Spinal cord (tissue), 10 donors: ENCODE data around the gene OR2L5. TPM values are rescaled to one million over a fixed set of nuclear protein-coding genes. Genes with fewer than 3 reads are reported as not detected.

Source experiments
- DNase-seq, 6 donors: peaks; one replicate each; pipeline versions ENCODE4 v3.0.0 to v3.0.0-alpha.2; 2013 to 2015; ENCODE audit warnings: low spot score in 6 of 6, low read depth in 4 of 6
- H3K27ac ChIP-seq: one replicate; pipeline ENCODE4 v1.5.1; 2013; ENCODE audit warnings: low read depth, low read length, control low read depth
- H3K27me3 ChIP-seq: one replicate; pipeline ENCODE4 v1.6.1; 2013; ENCODE audit warnings: low read length; ENCODE audit not compliant: control insufficient read depth, insufficient read depth
- H3K36me3 ChIP-seq: one replicate; pipeline ENCODE4 v1.6.1; 2013; ENCODE audit warnings: low read length; ENCODE audit not compliant: control insufficient read depth, insufficient read depth
- H3K4me1 ChIP-seq: one replicate; pipeline ENCODE4 v1.6.1; 2013; ENCODE audit warnings: low read length; ENCODE audit not compliant: control insufficient read depth, insufficient read depth
- H3K4me3 ChIP-seq: one replicate; pipeline ENCODE4 v1.5.1; 2013; ENCODE audit warnings: low read depth, low read length, control low read depth
- H3K9me3 ChIP-seq: one replicate; pipeline ENCODE4 v1.6.1; 2013; ENCODE audit warnings: low read length; ENCODE audit not compliant: control insufficient read depth, insufficient read depth
- WGBS: methylation state at CpG from one replicate; pipeline ENCODE4 v1.1.5; 2013; ENCODE audit warnings: missing lambda C conversion rate; ENCODE audit not compliant: insufficient coverage; 5-methylcytosine and 5-hydroxymethylcytosine counted together
- long read RNA-seq, 4 donors: transcript quantifications; one replicate each; lab custom pipeline, GENCODE V29; 2026
- polyA plus RNA-seq, 2 donors: library from polyadenylated mRNA; unstranded; fragments of 120-200 nt; gene quantifications; one replicate each; pipeline ENCODE4 v1.2.1, GENCODE V29; 2013; ENCODE audit not compliant: insufficient read length in 2 of 2
- total RNA-seq, 2 donors: library from RNA; depleted of rRNA in 1 of 2; stranded (reverse); fragments of 120-200 nt in 1 of 2; fragments of >200 nt in 1 of 2; gene quantifications; one replicate each; pipeline versions ENCODE4 v1.2.3 to v1.2.4, GENCODE V29; 2013 to 2014
- donor health status: healthy.

OR2L5 gene, protein sequence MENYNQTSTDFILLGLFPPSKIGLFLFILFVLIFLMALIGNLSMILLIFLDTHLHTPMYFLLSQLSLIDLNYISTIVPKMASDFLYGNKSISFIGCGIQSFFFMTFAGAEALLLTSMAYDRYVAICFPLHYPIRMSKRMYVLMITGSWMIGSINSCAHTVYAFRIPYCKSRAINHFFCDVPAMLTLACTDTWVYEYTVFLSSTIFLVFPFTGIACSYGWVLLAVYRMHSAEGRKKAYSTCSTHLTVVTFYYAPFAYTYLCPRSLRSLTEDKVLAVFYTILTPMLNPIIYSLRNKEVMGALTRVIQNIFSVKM
- total RNA-seq = under 1 TPM; 0.17 to 0.89 TPM
- under 1 TPM in 1 of 2 donors, not detected in 1; 0.09 TPM for polyA plus RNA-seq
- long read RNA-seq, donor 1 = 0 reads
- long read RNA-seq, donor 2 = 0 reads
- long read RNA-seq, donor 3 = 0 reads
- long read RNA-seq, donor 4 = 0 reads

DNA sequence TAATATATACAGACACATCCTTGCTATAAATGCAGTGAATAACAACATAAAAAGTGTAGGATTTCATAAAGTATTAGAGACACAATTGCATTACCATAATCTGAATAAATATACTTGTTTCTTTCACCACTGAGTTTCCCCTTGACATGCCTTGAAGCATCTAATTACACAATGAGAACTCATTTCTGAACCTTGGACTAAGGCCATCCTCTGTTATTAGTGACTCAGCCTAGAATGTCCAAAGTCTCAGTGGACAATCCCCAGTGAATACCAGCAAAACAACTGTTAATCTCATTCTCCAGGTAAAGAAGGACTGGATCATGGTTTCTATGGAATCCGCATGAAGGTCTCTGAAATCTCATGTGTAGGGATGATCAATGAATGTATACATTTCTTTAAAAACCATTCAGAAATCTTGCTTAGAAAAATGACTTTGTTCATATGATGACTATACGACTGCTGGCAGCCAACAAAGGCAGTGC is at the start of gene OR2L5:
Gene OR2L5 (plus strand): TSS at position 432 of the 482 bp plus-strand sequence. CDS start 8,288 bp downstream, outside the sequence.
- Histone ChIP-seq H3K9me3 (peaks cover 6% of the 10 kb centered on the region), H3K27ac (no peak within 1 kb of the TSS), H3K36me3 (no peaks in the 10 kb centered on the region), H3K4me1 (no peaks in the 10 kb centered on the region), H3K27me3 (no peaks in the 10 kb centered on the region), H3K4me3 (no peak within 1 kb of the TSS)
- DNase-seq = no peak
- no CpG with 5 or more reads among the region's 2 CpGs for WGBS

DNA sequence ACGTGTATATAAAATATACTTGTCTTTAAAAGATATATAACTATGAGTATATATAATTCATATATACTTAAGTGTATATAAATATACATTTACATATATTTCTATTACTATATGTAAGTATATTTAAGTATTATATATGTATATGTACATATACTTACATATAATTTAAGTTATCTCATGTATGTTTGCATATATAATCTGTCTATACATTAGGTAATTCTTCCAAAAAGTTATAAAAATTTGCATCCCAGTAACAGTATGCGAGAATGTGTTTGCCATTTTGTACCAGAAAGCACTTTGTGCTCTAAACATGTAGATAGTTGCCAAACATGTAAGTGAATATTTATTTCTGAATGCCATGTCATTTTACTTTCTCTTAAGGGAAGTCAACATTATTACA is 48.5 kb upstream of the OR2L5 start, which contains the start of gene OR2AK2:
Gene OR2AK2 (plus strand): TSS at position 301 of the 400 bp plus-strand sequence. CDS start 144 bp downstream, outside the sequence.
- DNase-seq = no peak
- no peak within 1 kb of the TSS for H3K4me3 ChIP-seq
- H3K36me3 ChIP-seq = no peaks in the 10 kb centered on the region
- no peak within 1 kb of the TSS for H3K27ac ChIP-seq
- H3K9me3 ChIP-seq = no peaks in the 10 kb centered on the region
- no peaks in the 10 kb centered on the region for H3K27me3 ChIP-seq
- H3K4me1 ChIP-seq = no peaks in the 10 kb centered on the region
- no CpG with 5 or more reads among the region's 2 CpGs for WGBS

DNA sequence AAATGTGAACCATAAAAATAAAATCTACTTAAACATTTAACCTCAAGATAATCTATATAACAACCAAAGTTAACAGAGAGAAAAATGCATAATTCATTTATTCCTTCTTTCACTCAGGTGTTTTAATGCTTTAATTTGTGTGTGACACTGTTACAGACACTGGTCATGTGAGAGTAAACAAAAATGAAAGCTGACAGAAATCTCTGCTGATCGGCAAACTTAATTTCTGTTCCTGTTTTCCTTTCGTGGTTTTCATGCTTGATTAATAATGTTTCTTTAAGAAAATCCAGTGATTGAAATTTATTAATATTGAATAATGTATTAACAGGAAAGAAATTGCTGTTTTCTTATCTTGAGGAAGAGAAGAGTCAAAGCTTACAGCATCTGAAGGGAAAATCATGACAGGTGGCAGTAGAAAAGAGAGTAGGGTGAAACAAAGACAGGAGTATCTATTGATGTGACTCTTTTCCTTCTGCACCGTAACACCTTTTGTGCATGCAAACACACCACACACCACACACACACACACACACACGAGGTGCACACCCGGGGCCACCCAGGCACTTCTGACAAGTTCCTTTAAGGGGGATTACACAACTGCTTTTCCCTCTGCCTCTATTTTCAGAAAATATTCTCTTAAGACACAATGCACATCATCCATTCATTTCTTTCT is 46.8 kb upstream of the OR2L5 start:
- whole genome bisulfite sequencing = no CpG with 5 or more reads among the region's 5 CpGs
- Histone ChIP-seq H3K27me3 (no peaks in the 10 kb centered on the region), H3K36me3 (no peaks in the 10 kb centered on the region), H3K4me3 (no peak overlapping the region), H3K9me3 (no peaks in the 10 kb centered on the region), H3K27ac (no peak overlapping the region), H3K4me1 (no peaks in the 10 kb centered on the region)
- DNase-seq = no peak

DNA sequence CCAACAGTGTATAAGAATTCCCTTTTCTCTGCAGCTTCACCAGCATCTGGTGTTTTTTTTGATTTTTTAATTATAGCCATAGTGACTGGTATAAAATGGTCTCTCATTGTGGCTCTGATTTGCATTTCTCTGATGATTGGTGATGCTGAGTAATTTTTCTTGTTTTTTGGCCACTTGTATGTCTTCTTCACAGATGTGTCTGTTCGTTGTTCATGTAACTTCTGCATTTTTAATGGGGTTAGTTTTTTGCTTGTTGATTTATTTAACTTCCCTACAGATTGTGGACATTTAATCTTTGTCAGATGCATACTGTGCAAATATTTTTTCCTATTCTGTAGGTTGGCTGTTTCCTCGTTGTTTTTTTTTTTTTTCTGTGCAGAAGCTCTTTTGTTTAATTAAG is 20.5 kb upstream of the OR2L5 start:
- DNase-seq = no peak
- H3K36me3 ChIP-seq = no peaks in the 10 kb centered on the region
- WGBS = no CpG with 5 or more reads among the region's 2 CpGs
- no peak overlapping the region for H3K4me3 ChIP-seq
- no peaks in the 10 kb centered on the region for H3K9me3 ChIP-seq
- no peaks in the 10 kb centered on the region for H3K4me1 ChIP-seq
- no peak overlapping the region for H3K27ac ChIP-seq
- no peaks in the 10 kb centered on the region for H3K27me3 ChIP-seq

DNA sequence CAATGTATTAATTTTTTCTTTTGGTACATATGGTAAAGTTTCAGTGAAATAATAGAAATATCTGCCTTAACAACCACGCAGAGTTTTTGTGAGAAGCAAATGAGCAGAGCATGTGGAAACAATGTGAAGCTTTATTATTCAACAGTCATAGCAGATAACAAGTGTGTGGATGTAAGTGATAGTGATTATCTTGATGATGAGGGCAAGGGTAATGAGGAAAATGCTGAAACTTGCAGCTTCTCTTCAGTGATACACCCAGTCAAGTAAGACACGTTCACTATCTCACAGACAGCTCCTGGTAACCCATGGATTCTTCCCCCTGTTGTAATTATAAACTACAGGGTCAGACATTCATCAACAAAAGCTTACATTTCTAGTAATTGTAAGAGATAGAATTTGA is 14.6 kb upstream of the OR2L5 start:
- Histone ChIP-seq H3K27me3 (no peaks in the 10 kb centered on the region), H3K4me3 (no peak overlapping the region), H3K4me1 (no peaks in the 10 kb centered on the region), H3K36me3 (no peaks in the 10 kb centered on the region), H3K27ac (no peak overlapping the region), H3K9me3 (no peaks in the 10 kb centered on the region)
- no peak for DNase-seq
- WGBS = no CpG with 5 or more reads among the region's 2 CpGs

DNA sequence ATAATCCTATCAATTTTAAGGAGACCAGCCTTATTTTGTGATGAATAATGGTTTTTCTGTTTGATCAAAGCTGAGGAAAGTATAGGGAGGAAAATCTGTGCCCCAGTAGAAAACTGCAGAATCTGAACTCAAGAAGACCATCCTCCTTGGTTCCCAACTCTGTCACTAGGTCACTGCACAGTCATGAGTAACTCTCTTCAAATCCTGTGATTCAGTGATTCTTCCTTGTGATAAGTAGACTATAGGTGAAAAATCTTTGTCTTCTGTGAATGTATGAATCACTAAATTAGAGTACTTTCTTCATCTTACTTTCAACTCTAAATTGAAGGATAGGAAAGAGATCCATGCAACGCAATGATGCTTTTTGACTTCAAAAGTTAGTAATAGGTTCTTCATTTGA is 13.3 kb upstream of the OR2L5 start:
- Histone ChIP-seq H3K4me3 (no peak overlapping the region), H3K27me3 (no peaks in the 10 kb centered on the region), H3K4me1 (no peaks in the 10 kb centered on the region), H3K36me3 (no peaks in the 10 kb centered on the region), H3K27ac (no peak overlapping the region), H3K9me3 (no peaks in the 10 kb centered on the region)
- no CpG with 5 or more reads among the region's 1 CpG for WGBS
- DNase-seq = no peak

DNA sequence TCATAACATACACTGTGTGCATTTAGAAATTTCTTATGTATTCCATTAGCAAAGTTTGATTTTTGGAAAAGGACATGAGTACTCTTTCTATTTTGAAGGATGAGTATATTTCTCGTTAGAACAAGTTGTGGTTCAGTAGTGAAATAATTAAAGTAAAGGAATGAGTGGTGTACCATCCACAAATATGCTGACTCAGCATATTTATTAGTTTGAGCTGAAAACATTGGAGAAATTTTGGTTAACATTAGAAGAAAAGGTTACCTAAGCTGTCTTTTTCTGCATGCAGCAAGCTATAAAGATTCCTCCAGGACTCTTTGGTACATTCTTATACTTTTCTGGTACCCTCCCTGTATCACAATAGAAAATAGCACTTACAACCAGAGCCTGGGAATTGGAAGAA is 5.7 kb upstream of the OR2L5 start:
- no peaks in the 10 kb centered on the region for H3K27me3 ChIP-seq
- DNase-seq = no peak
- H3K36me3 ChIP-seq = no peaks in the 10 kb centered on the region
- no CpG with 5 or more reads among the region's 1 CpG for WGBS
- no peak overlapping the region for H3K4me3 ChIP-seq
- no peak overlapping the region for H3K27ac ChIP-seq
- H3K9me3 ChIP-seq = peaks cover 11% of the 10 kb centered on the region
- H3K4me1 ChIP-seq = no peaks in the 10 kb centered on the region

DNA sequence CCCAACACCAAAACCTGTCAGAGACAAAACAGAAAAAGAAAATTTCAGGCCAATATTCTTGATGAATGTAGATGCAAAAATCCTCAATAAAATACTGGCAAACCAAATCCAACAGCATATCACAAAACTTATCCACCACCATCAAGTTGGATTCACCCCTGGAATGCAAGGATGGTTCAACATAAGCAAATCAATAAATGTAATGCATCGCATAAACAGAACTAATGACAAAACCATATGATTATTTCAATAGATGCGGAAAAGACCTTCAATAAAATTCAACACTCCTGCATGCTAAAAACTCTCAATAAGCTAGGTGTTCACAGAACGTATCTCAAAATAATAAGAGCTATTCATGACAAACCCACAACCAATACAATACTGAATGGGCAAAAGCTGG is 3.8 kb upstream of the OR2L5 start:
- Histone ChIP-seq H3K9me3 (peaks cover 11% of the 10 kb centered on the region), H3K4me1 (no peaks in the 10 kb centered on the region), H3K36me3 (no peaks in the 10 kb centered on the region), H3K27me3 (no peaks in the 10 kb centered on the region), H3K4me3 (no peak overlapping the region), H3K27ac (no peak overlapping the region)
- WGBS = 90% methylated on average over 2 of the region's 3 CpGs
- DNase-seq = no peak

DNA sequence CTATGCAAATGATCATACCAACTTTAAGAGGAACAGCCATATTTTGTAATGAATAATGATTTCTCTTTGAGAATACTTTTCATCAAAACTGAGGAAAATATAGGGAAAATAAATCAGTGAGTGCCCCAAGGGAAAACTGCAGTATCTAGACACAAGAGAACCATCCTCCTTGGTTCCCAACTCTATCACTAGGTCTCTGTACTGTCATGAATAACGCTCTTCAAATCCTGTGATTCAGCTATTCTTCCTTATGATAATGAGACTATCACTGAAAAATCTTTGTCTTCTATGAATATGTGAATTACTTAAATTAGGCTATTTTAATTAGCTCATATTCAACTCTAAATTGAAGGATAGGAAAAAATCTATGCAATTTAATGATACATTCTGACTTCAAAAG is 2.3 kb downstream of the OR2L5 start:
- H3K36me3 ChIP-seq = no peaks in the 10 kb centered on the region
- H3K4me3 ChIP-seq = no peak overlapping the region
- H3K9me3 ChIP-seq = peaks cover 5% of the 10 kb centered on the region
- no peaks in the 10 kb centered on the region for H3K27me3 ChIP-seq
- no peaks in the 10 kb centered on the region for H3K4me1 ChIP-seq
- DNase-seq = peak in 1 of 6 donors; percentile 0
- WGBS = no CpG with 5 or more reads among the region's 1 CpG
- H3K27ac ChIP-seq = no peak overlapping the region
